Activated CD8-positive, alpha-beta memory T cell treated with anti-CD3 and anti-CD28 coated beads, Interleukin-2, amount 50 U/mL, for 1 hour (primary cell): ENCODE measurements around the gene PRAC2.

ENCODE experiments used
- DNase-seq: peaks from one replicate; pipeline ENCODE4 v3.0.0-alpha.2; 2020; ENCODE audit errors: extremely low read depth

Gene PRAC2

DNA sequence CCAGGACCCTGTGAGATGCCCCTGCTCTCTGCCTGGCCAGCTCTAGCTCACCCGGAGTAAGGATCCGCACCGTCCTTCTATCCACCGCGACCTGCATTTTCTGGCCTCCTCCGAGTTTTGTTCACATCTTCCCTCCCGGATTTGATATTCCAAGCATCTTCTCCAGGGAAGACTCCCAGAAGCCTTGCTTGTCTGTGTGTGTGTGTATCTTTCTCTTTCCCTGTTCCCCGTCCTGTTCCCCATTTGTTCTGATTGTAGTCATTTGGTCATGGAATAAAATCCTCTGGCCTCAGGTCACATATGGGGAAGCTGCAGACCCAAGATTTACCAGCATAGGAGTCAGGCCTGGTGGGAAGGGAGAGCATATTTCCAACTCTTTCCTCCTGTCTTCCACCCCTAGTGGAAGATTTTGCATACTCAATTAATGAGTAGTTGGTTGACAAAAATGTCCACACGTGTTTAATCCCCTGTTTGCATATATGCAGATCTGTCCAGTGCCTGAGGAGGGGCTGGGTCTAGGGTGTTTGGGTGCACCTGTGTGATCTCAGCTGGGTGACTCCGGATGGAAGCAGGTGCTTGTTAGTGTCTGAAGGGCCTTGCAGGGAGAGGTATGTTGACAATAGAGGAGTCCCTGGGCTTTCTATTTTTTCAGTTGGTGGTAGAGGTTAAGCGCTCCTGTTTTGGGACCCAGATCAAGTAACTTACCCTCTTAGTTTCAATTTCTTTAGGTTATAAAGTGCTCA lies 2.5 kb upstream of the PRAC2 start:
- no peak for DNase-seq

DNA sequence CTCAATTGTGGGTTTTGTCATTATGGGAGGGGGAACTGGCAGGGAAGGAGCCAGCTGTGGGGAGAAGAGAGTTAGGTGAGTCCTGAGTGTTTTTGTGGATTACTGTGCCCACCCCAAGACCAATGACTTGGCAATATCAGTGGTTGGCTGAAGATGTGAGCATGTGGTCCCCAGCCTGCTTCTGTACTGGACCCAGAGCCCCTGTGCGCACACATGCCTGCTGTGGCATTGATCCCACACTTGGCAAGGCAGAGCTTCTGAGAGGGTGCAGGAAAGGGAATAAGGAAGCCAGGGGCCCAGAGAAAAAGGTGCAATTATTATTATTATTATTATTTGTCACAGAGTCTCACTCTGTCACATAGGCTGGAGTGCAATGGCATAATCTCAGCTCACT lies 2.0 kb upstream of the PRAC2 start:
- DNase-seq: no peak

DNA sequence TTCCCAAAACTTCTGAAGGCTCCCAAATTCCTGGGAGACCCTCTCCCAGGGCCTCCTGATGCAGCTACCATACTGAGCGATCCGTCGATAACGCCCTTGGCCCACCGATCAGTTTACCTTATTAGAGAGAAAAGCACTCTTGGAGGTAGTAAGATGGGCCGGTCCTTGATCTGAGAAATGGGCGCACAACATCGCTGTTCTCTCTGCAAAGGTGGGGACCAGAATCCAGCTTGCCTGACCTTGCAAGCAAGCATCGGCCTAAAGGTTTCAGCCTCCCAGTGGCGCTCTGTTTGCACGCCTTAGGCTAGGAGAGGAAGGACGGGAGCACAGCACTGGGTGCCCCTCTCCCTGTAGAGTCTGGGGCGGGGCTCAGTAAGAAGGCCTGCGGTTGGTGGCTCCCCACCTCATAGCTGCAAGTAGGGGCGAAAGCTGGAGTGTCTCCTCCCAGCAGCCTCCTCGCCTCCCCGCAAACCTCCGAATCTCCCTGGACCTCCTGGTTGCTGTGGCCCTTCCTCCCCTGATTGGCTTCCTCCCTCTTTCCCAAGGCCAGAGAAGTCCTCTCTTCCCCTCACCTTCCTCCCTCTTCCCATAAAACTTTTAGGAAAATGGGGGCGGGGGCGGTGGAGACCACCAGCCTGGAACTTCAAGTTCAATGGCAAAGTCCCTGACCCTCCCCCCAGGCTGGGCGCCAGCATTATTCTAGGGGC lies 631 bp upstream of the PRAC2 start, which contains the start of gene PRAC1:
PRAC1 (minus strand) TSS at position 318 of the 707 bp plus-strand sequence; CDS start at position 192, 126 bp downstream.
- DNase-seq: no peak

DNA sequence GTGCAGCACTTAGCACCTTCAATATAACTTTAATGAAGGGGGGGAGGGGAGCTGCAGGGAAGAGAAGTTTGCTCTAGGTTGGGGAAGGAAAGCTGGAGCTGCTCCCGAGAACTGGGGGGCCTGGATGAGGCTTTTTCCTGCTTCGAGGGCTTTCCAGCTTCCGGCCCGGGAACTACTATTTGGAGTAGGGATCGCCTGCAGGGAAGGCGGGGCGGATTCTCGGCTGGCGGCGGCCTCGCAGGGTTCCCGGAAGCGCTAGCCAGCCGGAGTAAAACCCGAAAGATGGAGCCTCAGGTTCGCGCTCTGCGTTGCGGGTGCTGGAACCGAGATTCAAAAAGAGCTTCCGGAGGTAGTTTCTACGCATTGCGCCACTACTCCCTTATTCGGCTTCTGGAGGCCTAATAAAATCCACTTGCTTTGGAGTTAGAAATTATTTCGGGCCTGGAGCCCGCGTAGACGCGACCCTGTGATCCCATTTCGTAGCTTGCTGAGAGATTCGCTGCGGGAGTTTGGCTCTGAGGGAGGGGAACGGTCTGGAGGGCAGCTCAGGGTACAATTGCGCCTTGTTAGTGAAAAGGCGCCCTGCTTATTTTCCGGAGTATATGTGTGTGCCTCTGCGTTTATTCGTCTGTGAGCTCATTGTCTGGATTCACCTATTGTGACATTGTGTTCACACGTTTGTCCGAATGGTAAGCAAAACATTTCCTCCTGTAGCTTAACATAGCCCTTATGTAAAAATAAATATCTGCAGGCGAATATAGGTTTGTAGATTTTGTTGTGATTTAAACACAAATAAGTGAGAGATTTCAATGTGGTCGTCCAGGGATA lies 652 bp downstream of the PRAC2 start:
- DNase-seq: no peak

DNA sequence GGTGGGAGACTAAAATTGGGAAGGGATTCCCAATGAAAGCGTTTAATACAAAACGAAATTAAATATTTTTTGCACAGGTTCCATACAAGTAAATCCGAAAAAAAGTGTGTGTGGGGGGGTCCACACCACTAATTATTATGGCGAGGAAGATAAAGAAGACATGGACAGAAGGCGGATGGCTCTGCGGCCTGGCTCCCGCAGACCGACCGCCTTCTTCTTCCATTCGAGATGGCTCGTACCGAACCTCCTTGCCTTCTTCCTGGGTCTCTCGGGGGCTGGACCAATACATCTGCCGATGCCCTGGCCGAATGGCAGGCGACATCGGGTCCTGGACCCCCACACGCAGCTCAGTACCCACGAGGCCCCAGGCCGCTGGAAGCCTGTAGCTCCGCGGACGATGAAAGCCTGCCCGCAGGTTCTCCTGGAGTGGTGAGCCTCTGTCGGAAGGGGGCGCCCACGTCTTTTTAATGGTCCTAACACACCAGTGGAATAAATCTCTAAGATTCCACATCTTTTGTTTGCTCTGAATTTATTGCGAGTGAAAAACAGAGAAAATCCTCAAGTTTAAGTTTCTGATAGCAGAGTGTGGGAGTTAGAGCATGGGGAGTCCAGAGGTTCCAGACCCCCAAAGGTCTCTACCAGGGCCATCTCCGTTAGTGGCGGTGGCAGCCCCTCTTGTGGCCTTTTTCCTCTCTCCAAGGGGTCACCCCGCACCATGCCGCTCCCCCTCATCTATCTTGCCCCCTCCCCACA lies 1.4 kb downstream of the PRAC2 start:
- DNase-seq: peak; percentile 49

DNA sequence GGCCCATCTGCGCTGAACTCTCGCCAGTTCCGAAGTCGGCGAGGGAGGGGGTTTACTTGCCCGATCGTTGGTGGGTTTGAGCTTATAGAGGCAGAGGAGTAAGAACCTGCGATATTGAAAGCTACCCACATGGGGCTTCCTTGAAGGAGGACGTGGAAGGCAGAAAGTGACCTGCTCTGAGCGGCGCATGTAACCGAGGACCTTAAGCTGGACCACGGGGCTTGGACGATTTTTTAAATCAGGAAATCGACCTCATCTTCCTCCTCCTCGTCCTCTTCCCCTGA lies 2.0 kb downstream of the PRAC2 start:
- no peak for DNase-seq

DNA sequence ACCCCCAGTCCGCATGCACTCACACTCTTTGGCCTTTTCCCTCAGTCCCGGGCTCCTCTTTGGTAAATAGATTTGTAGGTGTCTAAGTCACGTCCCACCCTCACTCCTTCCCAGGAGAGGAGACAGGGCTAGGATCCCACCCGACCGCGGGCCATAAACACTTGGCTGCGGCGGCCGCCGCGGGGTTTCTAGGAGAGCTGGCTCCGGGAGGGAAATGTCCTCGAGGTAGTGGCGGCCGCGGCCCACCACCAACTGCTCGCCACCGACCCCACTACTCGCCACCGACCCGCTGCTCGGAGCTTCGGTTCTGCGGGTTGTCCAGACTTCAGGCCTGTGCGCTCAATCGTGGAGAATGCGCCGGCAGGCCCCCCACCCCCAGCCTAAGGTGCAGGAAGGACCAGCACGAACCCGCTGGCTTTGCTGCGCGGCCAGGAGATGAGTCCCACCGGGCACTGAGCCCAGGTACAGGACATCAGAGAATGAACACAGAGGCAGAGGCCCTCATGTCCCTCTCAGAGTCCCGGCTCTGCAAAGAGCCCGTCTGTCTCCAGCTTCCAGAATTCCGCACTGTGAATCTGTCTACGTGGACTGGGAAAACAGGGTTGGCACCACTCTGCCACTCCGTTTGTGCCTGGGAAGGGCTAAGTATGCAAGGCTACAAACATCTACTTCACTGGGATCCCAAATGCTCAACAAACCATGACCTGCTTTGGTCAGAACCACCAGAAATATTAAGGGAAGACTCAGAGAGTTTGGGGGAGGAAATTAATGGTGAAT lies 2.5 kb downstream of the PRAC2 start:
- no peak for DNase-seq

DNA sequence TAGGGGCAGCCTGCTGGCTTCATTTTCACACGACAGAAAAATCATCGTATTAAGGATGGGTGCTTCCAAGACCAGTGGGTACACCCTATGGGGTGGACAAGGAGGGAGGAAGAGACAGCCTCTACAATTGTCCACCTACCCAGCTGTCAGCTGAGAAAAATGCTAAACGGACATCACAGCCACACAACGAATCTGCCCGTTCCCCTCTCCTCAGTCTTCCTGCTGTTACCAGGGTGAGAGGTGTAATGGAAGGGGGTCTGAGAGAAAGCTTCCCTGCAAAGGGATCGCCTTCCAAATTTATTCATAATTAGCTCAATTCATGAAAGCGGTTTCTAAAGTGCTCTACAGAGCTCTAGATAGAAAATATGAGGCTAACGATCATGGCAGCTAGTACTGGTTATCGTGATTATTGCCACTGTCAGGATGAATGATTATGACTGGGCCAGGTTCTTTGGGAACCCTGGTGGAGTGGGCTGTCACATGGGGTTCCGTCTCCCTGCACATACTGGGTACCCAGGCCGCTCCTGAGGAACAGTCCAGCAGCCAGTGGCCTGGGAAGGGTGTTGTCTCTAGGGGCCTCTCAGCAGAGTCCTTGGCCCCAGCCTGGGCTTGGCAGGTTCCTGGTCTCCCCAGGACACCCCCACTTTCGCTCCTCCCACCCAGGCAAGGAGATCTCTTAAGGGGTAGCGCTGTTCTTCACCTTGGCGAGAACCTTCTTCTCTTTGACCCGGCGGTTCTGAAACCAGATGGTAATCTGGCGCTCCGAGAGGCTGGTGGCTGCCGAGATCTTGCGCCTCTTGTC lies 3.3 kb downstream of the PRAC2 start:
- no peak for DNase-seq

DNA sequence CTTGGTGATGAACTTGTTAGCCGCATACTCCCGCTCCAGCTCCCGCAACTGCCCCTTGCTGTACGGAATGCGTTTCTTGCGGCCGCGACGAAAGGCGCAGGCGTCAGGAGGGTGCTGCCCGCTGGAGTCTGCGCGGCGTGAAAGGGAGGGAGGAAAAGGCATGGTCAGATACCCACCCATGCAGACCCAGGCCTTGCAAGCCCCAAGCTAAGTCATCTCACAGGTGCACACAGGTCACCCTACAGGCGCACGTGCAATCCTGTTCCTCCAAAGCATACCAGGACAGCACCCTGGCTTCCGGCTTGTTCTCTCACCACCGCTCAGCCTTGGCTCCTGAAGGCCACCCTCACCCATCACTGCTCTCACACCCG lies 3.9 kb downstream of the PRAC2 start:
- no peak for DNase-seq

DNA sequence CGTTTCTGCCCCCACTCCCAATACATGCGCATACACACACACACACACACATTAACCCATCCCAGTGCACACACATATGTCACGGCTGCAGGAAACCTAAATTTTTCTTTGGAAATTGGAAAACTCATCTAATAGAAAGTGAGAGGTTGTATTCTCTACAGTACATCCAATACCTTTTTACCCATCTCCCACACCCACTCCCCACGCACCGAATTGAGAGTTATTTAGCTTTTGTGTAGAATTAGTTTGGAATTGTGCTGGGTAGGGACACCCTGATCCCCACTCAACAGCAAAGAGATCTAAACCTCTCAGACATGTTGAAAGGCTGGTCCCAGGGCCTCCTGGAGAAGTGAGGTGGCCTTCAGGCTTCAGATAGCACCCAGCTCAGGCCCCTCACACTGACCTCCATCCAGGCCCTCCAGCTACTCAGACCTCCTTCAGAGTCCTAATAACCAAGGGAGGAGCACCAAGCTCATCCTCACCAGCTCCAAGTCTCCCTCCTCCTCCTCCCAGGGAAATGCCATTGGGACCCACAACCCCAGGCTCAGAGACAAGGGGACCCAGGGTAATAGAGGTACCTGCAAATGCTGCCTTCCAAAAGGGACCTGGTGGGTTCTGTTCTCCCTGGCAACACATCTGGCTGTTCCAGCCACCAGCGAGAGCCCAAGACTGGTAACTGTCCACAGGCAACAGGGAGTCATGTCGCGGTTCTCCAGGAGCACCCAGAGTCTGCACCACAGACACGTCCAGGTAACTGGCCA lies 4.6 kb downstream of the PRAC2 start:
- DNase-seq: no peak

DNA sequence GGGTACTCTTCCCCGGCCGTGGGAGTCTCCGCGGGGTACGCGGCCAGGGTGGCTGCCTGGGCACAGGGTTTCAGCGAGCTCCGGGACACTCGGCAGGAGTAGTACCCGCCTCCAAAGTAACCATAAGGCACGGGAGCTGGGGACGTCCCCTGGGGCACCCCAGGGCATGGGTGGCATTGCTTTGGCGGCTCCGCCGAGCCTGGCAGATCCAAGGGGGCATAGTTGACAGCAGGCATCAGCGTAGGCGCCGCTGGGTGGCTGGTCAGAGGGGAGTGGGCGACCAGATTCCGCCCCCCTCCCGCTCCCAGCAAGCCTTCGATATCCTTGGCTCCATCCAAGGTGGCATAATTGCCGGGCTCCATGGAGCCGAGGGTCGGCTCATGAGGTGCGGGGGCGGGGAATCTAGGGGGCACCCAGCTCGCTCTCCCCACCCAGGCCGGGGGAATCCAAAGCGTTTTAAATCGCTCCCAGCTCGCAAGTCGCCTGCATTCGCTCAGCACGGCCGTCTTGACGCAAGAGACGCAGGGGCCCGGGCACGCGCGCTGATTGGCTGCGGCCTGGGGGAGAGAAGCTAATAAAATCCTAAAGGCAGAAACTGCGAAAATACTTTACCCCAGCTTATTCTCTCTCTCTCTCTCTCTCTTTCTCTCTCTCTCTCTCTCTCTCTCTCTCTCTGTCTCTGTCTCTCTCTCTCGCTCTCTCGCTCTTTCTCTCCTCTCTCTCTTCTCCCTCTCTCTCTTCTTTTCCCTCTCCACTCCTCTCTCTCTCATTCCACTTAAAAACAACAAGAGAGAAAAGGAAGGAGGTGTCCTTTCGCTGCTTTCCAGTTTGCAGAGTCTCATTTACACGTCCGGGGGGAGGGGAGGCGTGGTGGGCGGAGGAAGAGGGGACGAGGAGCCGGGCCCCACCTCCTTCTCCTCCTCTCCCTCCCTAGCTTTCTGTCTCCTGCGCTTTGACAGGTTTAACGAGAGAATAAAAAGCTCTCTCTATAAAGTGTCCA lies 5.5 kb downstream of the PRAC2 start, which contains the start of gene HOXB13:
HOXB13 (minus strand) TSS at position 519 of the 1,000 bp plus-strand sequence; CDS start at position 362, 157 bp downstream.
- no peak for DNase-seq

DNA sequence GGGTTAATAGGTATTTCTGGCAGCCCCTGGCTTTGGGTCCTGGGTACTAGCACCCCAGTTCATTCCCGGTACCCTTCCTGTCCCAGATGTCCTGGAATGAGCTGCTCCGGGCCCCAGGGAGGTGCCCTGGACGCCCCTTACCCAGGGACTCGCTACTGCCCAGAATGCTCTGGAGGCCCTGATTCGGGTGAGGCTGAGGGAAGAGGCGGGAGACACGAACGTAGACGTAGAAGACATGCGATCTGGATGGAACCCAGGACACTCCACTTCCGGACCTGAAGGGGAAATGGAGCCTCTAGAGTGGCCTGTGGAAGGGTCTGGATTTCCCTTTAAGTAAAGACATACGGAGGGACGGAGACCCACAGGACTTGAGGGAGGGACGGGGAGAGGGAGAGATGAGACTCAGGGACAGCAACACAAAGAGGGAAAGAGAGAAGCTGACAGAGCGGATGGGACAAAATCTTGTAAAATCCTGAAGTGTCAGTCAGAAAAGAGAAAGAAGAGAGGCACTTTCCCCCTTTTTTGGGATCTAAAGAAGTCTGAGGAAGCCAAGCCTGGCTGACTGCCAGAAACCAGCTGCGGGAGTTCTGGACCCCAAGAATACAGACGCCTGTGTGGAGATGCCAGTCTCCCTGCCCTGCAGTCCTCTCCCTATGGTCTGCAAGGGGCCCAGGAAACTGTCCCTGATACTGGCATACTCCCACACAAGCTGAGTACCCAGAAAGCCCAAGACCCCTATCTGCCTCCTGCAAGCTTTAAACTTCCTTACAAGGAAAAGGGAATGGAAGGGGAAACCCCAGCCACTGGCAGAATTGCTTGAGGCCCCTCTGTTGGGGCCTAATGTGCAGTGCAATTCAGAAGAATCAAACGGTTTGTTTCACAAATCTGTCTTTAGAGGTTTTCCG lies 6.6 kb downstream of the PRAC2 start:
- no peak for DNase-seq

DNA sequence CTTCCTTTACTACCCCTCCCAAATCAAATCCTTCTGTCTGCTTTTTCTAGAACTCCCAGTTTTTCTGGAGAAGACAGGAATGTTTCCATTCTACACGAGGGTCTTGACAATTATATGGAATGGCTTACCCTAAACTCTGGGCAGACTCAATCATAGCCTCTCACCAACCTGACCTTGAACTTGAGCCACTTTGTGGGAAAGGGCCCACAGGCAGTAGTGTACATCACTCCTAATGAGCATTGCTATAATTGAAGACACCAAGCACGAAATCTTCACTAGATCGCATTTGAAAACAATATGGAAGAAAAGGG lies 7.2 kb downstream of the PRAC2 start:
- no peak for DNase-seq

DNA sequence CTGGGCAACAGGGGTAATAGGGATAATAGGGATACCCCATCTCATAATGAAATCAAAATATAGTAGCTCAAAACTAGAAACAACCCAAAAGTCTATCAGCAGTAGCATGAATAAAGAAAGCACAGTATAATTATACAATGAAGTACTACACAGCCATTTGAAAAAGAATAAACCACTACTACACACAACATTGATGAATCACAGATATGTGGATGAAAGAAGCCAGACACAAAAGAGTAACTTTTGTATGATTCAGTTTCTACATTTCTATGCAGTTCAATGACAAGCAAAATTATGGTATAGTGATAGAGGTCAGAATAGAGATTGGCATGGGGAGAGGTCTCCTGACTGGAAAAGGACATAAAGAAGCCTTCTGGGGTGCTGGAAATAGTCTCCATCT lies 8.4 kb downstream of the PRAC2 start:
- DNase-seq: no peak

DNA sequence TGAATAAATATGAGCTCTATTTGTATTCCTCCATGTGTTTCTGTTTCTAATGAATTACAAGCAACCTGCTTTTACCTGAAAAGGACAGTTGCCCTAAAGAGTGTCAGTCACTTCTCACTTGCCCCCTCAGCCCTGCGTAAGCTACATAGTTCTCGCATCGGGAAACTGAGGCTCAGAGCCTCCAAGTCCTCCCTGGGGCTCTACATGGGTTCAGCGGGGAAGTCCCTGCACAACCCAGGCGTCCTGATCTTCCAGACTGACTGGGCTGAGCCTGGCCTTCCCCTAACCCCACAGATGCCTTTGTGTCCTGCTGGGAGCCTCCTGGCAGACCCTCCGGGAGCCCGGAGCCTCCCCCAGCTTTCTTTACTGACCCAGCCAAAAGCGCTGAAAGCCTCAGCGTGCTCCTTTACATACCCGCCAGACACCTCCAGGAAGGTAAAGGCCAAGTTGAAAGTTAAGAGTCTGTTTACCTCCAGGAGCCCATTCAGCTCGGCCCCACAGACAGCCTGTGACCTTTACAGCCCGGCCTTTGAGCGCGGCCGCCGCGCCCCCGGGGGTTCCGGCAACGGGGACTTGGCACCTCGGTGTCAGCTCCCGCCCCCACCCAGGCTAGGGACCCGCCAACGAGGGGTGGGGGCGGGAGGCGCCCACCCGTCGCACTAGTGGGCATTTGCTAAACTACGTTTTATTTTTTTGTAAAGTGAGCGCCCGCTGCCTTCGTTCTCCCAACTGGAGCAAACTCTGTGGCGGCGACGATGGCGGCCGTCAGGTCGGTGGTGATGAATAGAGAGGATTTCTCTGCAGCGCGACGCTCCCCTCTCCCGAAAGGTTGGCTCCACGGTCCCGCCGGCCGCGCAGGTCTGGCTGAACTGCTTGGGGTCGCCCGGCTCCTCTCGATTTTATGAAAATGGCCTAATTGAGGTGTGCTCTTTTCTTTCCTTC lies 10.0 kb downstream of the PRAC2 start:
- DNase-seq: no peak

DNA sequence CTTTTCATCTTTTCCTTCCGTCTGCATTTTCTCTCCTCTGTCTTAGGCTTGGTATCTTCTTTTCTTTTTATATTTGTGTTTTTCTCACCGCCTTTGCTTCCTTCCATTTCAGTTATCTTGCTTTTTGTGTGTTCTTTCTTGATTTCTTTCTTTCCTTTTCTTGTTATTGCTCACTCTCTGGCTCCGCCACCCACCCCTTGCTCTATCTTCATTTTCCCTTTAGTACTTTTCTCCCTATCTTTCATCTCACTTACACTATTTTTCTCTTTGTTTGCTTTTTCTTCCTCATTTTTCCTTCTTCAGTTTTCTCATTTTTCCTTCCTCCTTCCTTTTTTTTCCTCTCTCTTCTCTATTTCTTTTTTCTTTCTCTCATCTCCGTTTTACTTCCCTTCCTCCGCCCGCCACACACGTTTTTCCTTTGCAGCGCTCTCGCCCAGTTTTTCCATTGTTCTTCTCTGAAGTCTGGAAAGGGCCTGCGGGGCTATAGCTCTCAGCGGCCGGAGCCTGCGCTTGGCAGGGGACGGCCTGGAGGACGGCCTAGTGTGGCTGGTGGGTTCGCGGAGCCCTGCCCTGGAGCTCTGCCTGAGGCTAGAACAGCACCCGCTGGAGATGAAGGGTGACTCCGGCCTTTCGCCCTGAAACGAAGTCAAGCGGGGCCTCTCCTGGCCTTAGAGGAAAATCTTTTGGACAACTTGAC lies 10.8 kb downstream of the PRAC2 start:
- no peak for DNase-seq
